Measurements from ENCODE around the gene SLC10A1.

DNA sequence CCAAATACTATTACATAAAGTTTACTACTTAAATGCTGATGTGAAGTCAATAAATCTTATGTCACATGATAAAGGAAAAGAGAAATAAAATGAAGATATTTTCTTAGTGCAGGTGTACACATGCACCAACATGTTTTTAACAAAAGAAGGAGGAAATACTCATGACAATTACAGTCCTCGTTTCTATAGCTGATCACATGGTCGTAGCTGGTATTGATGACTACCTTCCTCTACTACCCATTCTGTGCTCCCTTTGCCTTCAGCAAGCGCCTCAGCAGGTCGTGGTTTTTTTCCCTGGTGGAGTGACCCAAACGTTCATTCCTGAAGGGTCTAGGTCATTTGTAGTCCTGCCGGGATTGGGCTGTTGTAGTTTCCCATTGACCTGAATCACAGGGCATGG is 25.4 kb upstream of the SLC10A1 start:
- TF ChIP-seq, protein P1, sequence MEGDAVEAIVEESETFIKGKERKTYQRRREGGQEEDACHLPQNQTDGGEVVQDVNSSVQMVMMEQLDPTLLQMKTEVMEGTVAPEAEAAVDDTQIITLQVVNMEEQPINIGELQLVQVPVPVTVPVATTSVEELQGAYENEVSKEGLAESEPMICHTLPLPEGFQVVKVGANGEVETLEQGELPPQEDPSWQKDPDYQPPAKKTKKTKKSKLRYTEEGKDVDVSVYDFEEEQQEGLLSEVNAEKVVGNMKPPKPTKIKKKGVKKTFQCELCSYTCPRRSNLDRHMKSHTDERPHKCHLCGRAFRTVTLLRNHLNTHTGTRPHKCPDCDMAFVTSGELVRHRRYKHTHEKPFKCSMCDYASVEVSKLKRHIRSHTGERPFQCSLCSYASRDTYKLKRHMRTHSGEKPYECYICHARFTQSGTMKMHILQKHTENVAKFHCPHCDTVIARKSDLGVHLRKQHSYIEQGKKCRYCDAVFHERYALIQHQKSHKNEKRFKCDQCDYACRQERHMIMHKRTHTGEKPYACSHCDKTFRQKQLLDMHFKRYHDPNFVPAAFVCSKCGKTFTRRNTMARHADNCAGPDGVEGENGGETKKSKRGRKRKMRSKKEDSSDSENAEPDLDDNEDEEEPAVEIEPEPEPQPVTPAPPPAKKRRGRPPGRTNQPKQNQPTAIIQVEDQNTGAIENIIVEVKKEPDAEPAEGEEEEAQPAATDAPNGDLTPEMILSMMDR (conservative IDR thresholded peaks at IDR 0.05), result no peak
- no peak for TF ChIP-seq ZFX (IDR thresholded peaks at IDR 0.05)

Measured in C4-2B (cell line).